ENCODE data around the gene ANGPTL4.

ANGPTL4 gene

DNA sequence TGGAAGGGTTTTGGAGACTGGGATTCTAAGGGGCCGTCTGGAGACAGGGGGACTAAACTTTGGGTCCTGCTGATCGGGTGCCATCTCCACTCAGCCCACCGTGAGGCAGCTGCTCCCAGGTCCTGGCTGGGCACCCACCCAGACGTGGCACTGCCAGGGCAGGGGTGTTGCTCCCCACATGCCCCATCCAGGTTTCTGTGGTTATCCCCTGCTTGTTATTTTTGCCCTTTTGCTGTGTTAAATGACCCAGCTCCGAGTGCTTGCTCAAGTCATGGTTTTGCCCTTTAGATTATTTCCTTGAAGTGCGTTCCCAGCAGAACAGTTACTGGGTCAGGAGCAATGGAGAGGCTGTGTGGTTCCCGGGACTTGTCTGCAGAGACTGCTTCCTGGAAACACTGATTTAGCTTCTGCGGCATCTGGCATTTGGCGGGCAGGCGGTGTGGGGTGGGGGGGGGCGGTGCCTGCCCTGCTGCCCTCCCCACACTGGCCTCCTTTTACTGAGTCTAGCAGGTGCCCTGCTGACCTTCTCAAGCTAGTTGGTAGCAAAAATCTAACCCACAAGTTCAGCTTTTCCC, 28.1 kb downstream of the ANGPTL4 start:
- Histone ChIP-seq H3K36me3 (ENCODE audit: low read length) (no peaks in the 10 kb centered on the region), H3K27me3 (ENCODE audit: low read length) (no peaks in the 10 kb centered on the region), H3K4me3 (ENCODE audit: insufficient read depth, low read length, poor library complexity, severe bottlenecking) (no peak overlapping the region), H3K79me2 (ENCODE audit: insufficient read depth, low read length) (peaks cover 59% of the 10 kb centered on the region), H4K20me1 (ENCODE audit: low read depth, low read length) (peaks cover 2% of the 10 kb centered on the region; the same call in 1 of the 2 replicates), H3K9me3 (ENCODE audit: insufficient read depth, low read length) (no peaks in the 10 kb centered on the region), H2AFZ (ENCODE audit: low read depth, low read length, severe bottlenecking) (no peak overlapping the region), H3K4me2 (ENCODE audit: low read depth, low read length, poor library complexity, severe bottlenecking) (no peak overlapping the region), H3K9ac (ENCODE audit: low read length) (no peak overlapping the region), H3K9me2 (replicated peaks; ENCODE audit: insufficient read depth, low read length) (no peaks in the 10 kb centered on the region), H3F3A (ENCODE audit: insufficient read depth) (0 out of 2 replicates have a peak, but pooled peaks cover 7% of the 10 kb centered on the region), H3K27ac (ENCODE audit: low read depth, low read length) (no peak overlapping the region)
- no peak for TF ChIP-seq CTCF (IDR thresholded peaks at IDR 0.05; ENCODE audit: insufficient read depth, low read length, poor library complexity, severe bottlenecking)
- no peak for TF ChIP-seq EZH2phosphoT487 (conservative IDR thresholded peaks at IDR 0.05; ENCODE audit: low read length)

DNA sequence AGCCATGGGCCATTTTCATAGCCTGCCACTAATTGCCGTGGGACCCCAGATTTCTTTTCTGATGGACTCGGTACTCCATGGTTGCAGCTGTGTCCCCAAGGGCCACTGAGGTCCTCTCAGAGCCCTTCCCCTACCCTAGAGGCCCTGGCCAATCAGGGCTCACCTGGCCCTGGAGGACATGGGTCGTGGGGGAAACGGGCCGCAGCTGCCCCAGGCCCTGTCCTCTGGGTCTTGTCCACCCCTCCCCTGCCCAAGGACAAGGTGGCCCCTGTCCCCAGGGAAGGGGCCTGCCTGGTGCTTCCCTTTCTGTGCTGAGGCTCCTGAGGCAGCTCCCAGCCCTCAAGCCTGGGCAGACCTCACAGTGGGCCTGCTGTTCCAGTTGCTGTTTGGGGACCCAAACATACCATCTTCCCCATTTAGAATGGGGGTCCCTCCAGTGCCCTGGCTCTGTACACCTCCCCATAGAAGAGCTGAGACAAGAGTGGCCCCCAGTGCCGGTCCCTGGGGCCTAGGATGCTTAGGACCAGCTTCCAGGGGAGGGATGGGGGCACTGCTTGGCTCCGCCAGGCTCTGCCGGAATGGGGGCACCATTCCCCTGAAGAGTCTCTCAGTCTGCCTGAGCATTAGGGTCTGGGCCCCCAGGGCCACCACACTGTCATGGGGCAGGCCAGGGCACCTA, 29.4 kb downstream of the ANGPTL4 start:
- H3K27ac ChIP-seq (ENCODE audit: low read depth, low read length) = no peak overlapping the region
- H3K79me2 ChIP-seq (ENCODE audit: insufficient read depth, low read length) = peaks cover 70% of the 10 kb centered on the region
- peaks cover 2% of the 10 kb centered on the region; the same call in 1 of the 2 replicates for H4K20me1 ChIP-seq (ENCODE audit: low read depth, low read length)
- H3K9ac ChIP-seq (ENCODE audit: low read length) = no peak overlapping the region
- H3K9me2 ChIP-seq (replicated peaks; ENCODE audit: insufficient read depth, low read length) = no peaks in the 10 kb centered on the region
- H3K36me3 ChIP-seq (ENCODE audit: low read length) = no peaks in the 10 kb centered on the region
- no peak for TF ChIP-seq EZH2phosphoT487 (conservative IDR thresholded peaks at IDR 0.05; ENCODE audit: low read length)
- TF ChIP-seq CTCF (IDR thresholded peaks at IDR 0.05; ENCODE audit: insufficient read depth, low read length, poor library complexity, severe bottlenecking) = no peak
- no peak overlapping the region for H3K4me2 ChIP-seq (ENCODE audit: low read depth, low read length, poor library complexity, severe bottlenecking)
- no peak overlapping the region for H3K4me3 ChIP-seq (ENCODE audit: insufficient read depth, low read length, poor library complexity, severe bottlenecking)
- H3K9me3 ChIP-seq (ENCODE audit: insufficient read depth, low read length) = no peaks in the 10 kb centered on the region
- H3F3A ChIP-seq (ENCODE audit: insufficient read depth) = 0 out of 2 replicates have a peak, but pooled peaks cover 6% of the 10 kb centered on the region
- H3K27me3 ChIP-seq (ENCODE audit: low read length) = no peaks in the 10 kb centered on the region
- no peak overlapping the region for H2AFZ ChIP-seq (ENCODE audit: low read depth, low read length, severe bottlenecking)

GRCh38 chr19:8393871-8394250, 29.9 kb downstream of the ANGPTL4 start:
- peaks cover 74% of the 10 kb centered on the region for H3K79me2 ChIP-seq (ENCODE audit: insufficient read depth, low read length)
- TF ChIP-seq EZH2phosphoT487 (conservative IDR thresholded peaks at IDR 0.05; ENCODE audit: low read length) = no peak
- no peak overlapping the region for H3K9ac ChIP-seq (ENCODE audit: low read length)

GRCh38 chr19:8395621-8396082, 31.7 kb downstream of the ANGPTL4 start:
- Histone ChIP-seq H2AFZ (ENCODE audit: low read depth, low read length, severe bottlenecking) (no peak overlapping the region), H3K9ac (ENCODE audit: low read length) (no peak overlapping the region), H3F3A (ENCODE audit: insufficient read depth) (0 out of 2 replicates have a peak, but pooled peaks cover 4% of the 10 kb centered on the region), H3K4me3 (ENCODE audit: insufficient read depth, low read length, poor library complexity, severe bottlenecking) (no peak overlapping the region), H3K4me2 (ENCODE audit: low read depth, low read length, poor library complexity, severe bottlenecking) (no peak overlapping the region), H3K9me3 (ENCODE audit: insufficient read depth, low read length) (no peaks in the 10 kb centered on the region), H3K9me2 (replicated peaks; ENCODE audit: insufficient read depth, low read length) (no peaks in the 10 kb centered on the region), H3K79me2 (ENCODE audit: insufficient read depth, low read length) (peaks cover 78% of the 10 kb centered on the region), H3K36me3 (ENCODE audit: low read length) (no peaks in the 10 kb centered on the region), H3K27me3 (ENCODE audit: low read length) (no peaks in the 10 kb centered on the region), H3K27ac (ENCODE audit: low read depth, low read length) (no peak overlapping the region), H4K20me1 (ENCODE audit: low read depth, low read length) (peaks cover 2% of the 10 kb centered on the region; the same call in 1 of the 2 replicates)
- TF ChIP-seq EZH2phosphoT487 (conservative IDR thresholded peaks at IDR 0.05; ENCODE audit: low read length) = no peak
- TF ChIP-seq CTCF (IDR thresholded peaks at IDR 0.05; ENCODE audit: insufficient read depth, low read length, poor library complexity, severe bottlenecking) = no peak

More at GRCh38 chr19:8393871-8394250, 29.9 kb downstream of the ANGPTL4 start:
- Histone ChIP-seq H3K4me3 (ENCODE audit: insufficient read depth, low read length, poor library complexity, severe bottlenecking) (no peak overlapping the region), H3F3A (ENCODE audit: insufficient read depth) (0 out of 2 replicates have a peak, but pooled peaks cover 4% of the 10 kb centered on the region), H3K9me3 (ENCODE audit: insufficient read depth, low read length) (no peaks in the 10 kb centered on the region), H3K9me2 (replicated peaks; ENCODE audit: insufficient read depth, low read length) (no peaks in the 10 kb centered on the region), H2AFZ (ENCODE audit: low read depth, low read length, severe bottlenecking) (no peak overlapping the region), H3K36me3 (ENCODE audit: low read length) (no peaks in the 10 kb centered on the region), H3K4me2 (ENCODE audit: low read depth, low read length, poor library complexity, severe bottlenecking) (no peak overlapping the region), H3K27ac (ENCODE audit: low read depth, low read length) (no peak overlapping the region), H4K20me1 (ENCODE audit: low read depth, low read length) (peaks cover 2% of the 10 kb centered on the region; the same call in 1 of the 2 replicates), H3K27me3 (ENCODE audit: low read length) (no peaks in the 10 kb centered on the region)
